ENCODE data around the gene BATF3.
A peak's percentile ranks its signal among the peaks of the same experiment; 100 is the strongest.
"Not testable (repeated sequence)": the region's sequence is repeated elsewhere in the genome, so short reads cannot be mapped to it uniquely, and the experiment has no call there.

The BATF3 gene

DNA sequence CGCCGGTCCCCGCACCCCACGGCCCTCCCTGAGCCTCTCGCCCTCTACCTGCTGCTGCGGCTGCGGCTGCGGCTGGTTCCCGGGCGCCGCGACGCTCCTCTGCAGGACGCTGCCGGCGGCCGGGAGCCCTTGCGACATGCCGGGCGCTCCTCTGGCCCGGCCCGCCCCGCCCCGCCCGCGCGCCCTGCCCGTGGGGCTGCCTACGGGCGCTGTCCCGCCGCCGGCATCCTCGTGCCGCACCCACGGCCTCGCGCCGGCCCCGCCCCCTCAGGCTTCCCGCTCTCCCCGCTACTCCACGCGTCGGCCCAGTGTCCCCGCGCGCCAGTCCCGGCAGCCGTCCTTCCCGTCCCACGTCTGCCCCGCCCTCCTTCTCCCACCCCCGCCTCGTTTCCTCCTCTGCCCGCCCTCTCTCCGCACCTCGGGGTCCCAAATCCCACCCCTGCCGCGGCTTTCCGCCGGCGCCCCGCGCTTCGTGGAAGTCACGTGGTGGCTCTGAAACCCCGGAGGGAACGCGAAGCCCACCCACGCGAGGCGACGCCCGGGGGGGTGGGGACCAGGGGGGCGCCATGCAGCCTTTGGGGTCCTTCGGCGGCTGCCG is at the start of gene BATF3:
BATF3 (minus strand) TSS at position 216 of the 598 bp plus-strand sequence; CDS start at position 138, 78 bp downstream.
- DNase-seq: peak; percentile 12

GRCh38 chr1:212746546-212746945 is 46.9 kb upstream of the BATF3 start:
- no peak for DNase-seq

- no peak for DNase-seq
These were observed 45.7 kb upstream of the BATF3 start for GRCh38 chr1:212745303-212745702.

DNA sequence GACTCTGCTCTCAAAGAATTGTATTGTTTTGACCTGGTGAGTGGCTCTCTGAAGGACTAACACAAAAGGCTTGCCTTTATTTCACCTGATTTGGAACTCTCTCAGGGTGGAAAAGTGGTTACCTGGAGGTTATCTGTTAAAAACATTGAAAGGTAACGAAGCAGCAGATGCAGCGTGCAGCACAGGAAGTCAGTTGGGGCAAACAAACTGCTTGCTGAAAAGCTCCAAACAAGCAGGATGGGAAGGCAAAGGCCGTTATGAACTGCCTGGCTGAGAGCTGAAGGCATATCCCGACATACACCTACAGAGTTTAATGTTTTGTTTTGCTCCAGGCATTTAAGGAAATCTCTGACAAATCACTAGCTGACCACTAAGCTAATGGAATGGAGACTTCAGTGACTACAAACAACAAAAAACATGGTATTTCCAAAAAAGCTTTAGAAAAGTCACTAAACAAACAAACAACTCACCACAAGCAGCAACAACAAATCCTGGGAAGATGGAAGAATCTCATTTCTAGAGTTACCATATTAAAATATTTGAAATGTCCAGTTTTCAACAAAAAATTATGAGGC is 44.3 kb upstream of the BATF3 start:
- DNase-seq: no peak

- no peak for DNase-seq
These were observed 38.7 kb upstream of the BATF3 start for GRCh38 chr1:212738330-212738729.

DNA sequence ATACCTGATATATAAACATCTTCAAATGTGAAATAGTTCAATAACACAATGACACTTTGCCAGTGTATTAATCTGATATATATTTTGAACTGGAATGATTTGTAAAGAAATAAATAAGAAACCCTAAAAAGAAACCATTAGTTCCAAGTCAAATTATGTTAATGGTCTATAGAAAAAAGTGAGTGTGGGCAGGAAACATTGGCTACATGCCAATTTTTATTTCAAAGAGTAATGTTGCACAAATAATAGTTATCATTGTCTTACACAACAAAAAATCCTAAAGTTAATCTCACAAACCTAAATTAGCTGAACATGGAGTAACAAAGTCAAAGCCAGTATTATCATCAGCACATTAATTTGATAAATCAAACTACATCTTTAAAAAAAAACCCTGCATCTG is 37.9 kb upstream of the BATF3 start:
- DNase-seq: no peak

- no peak for DNase-seq
These were observed 33.5 kb upstream of the BATF3 start for GRCh38 chr1:212733109-212733508.

DNA sequence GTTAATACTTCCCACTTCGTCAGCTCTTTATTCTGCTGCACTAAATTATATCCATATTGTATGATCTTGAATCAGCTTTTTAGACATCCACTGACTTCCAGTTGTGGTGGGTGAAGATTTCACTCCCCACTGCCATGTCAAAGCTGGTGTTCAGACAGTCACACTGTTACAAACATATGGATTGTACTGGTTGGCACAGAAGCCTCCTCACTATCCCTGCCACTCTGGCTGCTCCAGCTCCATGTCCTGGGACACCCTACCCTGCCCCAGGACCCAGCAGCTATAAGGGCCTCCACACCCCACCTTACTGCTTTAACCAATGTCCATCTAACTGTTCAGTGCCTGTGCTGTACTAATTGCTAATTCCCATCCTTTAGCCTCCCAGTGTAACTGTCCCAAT is 32.0 kb upstream of the BATF3 start:
- DNase-seq: no peak

- no peak for DNase-seq
These were observed 29.0 kb upstream of the BATF3 start for GRCh38 chr1:212728606-212729005.

DNA sequence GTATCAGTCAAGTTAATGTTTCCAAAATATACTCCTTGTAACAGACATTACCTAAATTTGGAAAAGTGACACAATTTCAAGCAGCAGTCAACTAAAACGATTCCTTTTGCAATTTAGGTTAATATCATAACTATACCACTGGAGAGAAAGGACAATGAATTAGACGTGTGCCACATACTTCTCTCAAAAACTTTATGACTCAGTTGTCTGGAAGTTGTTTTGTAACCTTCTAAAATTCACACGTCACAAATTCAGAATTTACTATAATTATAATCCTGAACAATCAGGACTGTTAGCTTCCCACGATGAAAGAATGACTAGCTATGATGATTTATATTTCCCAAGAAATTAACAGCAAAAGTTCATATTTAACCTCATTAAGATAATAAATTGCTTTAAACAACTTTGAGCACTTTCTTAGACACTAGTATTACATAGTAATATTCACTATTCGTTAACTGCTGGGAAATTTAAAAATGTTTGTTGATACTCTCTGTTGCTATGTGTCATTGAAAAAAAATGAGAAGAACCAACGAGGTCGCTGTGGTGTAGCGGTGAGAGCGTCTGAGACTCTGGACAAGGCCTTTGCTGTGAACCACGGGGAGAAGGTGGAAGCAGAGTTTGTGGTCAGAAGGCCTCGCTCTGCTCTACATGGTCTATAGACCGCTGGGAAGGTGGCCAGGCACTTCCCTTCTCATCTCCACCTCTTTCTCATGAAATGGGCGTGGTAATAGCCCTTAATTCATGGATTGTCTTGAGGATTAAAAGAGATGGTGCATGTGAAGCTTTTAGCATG is 27.9 kb upstream of the BATF3 start:
- peak; percentile 75 for DNase-seq

GRCh38 chr1:212724679-212725078 is 25.0 kb upstream of the BATF3 start:
- DNase-seq: not testable (repeated sequence)

DNA sequence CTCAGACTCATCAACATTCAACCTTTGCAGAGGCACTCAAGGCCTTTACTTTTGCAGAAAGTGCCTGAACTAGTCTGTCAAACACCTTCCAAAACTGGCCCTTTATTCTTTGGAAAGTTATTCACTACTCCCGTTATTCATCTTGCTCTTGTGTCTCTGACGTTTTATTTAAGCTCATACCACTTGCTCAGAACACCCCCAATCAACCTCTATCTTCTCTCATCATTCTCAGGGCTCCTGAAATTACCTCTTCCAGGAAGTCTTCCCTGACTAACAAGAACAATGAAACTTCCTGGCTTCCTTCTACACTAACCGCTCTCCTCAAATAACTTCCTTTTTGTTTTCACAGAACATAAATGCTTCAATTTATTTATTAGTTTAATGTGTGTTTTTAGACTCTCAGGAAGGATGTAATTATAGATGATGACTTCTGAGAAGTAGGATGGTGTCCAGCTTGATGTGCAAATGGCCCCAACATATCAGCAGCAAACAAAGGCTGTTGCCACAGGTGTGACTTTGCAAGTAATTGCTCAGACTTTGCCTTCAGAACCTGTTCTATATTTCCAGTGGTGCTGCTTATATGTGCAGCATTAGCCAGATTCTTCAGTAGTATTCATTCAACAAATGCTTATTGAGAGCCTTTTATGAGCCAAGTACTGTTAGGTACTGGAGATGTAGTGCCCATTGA is 22.8 kb upstream of the BATF3 start:
- no peak for DNase-seq

GRCh38 chr1:212721388-212722247 is 22.0 kb upstream of the BATF3 start:
- DNase-seq: peak; percentile 83

- DNase-seq: no peak
These were observed 20.0 kb upstream of the BATF3 start for GRCh38 chr1:212719633-212720032.

DNA sequence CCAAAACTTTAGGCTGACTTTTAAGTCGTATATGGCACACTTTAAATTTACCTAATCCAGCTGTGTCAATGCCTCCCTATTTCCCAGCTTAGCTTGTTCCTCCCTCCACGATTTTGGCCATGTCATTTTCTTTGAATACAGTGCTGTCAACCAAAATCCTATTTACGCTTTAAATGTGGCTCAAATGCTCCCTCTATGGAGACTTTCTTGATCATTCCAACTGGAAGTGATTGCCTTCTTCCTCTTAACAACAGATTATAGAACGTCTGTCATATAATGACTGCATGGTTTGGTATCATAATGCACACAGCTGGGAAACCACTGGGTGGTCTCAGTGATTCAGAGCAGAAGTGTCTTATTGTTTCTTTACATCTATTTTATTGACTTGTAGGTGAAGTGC is 18.9 kb upstream of the BATF3 start:
- DNase-seq: peak; percentile 47

- DNase-seq: no peak
These were observed 16.5 kb upstream of the BATF3 start for GRCh38 chr1:212716161-212716560.

DNA sequence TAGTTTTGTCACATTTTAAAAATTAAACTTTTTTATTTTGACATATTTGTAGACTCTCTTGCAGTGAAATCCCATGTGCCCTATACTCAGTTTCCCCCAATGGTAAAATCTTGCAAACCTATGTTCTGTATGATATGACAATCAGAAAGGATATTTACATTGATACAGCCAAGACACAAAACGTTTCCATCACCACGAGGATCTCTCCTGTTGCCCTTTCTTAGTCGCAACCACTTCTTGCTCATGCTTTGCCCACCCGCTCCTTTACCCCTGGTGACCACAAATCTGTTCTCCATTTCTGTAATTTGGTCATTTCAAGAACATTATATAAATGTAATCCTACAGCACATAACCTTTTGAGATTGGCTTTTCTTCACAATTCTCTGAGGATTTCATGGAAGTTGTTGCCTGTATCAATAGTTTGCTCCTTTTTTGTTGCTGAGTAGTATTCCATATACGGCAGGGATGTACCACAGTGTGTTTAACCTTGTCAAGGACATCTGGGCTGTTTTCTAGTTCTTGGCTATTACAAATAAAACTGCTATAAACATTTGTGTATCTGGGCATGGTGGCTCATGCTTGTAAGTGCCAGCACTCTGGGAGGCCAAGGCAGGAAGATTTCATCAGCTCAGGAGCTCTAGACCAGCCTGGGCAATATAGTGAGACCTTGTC is 14.0 kb upstream of the BATF3 start:
- no peak for DNase-seq

DNA sequence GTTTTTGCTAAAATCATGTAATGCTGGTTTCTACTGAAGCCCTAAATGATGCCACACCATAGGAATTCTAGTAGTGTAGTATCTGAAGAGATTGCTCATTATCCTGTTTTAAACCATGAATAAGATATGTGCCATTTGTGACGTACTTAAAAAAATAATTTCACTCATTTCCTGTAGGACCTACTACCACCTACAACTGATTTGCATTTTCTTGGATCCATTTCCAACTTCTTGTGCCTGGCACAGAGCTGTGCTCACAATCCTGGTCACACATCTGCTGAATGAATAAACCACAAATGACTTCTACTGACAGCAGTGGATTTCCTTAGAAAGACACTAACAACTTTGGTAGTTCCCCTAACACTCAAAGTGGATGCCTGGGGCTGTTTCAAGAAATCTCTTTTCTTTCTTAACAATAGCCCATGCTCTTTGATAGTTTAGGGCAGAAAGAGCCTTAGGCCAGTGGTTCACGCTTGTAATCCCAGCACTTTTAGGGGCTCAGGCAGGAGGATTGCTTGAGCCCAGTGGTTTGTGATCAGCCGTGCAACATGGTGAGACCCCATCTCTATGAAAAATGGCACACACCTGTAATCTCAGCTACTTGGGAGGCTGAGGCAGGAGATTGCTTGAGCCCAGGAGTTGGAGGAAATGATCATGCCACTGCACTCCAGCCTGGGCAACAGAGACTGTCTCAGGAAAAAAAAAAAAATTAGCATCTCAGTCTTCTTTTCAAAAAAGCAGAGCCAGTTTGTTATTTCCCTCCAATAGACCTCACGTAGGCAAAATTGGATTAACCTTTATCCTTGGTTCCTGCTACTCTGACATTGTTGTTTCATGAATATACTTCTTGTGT is 13.0 kb upstream of the BATF3 start:
- DNase-seq: peak; percentile 91

- DNase-seq: not testable (repeated sequence)
These were observed 12.3 kb upstream of the BATF3 start for GRCh38 chr1:212711974-212712373.

GRCh38 chr1:212710566-212710965 is 10.9 kb upstream of the BATF3 start:
- no peak for DNase-seq

- no peak for DNase-seq
These were observed 4.4 kb upstream of the BATF3 start for GRCh38 chr1:212703991-212704564.
